ENCODE data around the gene LHX1.
A peak's percentile ranks its signal among the peaks of the same experiment; 100 is the strongest.

Gene LHX1

DNA sequence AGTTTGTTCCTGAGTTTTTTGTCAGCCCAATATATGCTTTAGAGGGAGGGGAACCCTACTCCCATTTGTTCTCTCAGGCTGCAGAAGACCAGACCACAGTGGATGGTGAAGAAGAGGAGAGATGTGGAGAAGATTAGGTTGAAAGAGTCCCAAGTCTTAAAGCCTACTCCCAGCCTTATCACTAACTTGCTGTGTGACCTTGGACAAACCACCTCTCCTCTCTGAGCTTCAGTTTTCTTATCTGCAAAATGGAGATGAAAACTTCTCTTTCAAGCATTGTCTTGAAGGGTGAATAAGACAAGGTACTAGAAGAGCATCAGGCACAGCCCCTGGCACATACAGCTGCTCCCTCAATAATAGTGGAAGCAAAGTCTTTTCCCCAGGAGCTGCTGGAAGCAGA is 15.1 kb upstream of the LHX1 start:
- Histone ChIP-seq H3K27me3 (peaks cover 67% of the 10 kb centered on the region), H3K4me3 (no peak overlapping the region), H4K20me1 (peaks cover 17% of the 10 kb centered on the region; the same call in 1 of the 2 replicates), H3K9ac (no peak overlapping the region), H3K27ac (no peak overlapping the region), H3K4me1 (no peaks in the 10 kb centered on the region), H3K9me3 (no peaks in the 10 kb centered on the region), H3K36me3 (no peaks in the 10 kb centered on the region), H3K4me2 (no peak overlapping the region)
- no peak for TF ChIP-seq Cebpa-rat (IDR thresholded peaks at IDR 0.05)

GRCh38 chr17:36923814-36924221 is 13.5 kb upstream of the LHX1 start:
- Histone ChIP-seq H3K9me3 (no peaks in the 10 kb centered on the region), H3K9ac (no peak overlapping the region), H3K4me1 (peaks cover 14% of the 10 kb centered on the region), H3K4me2 (no peak overlapping the region), H3K36me3 (no peaks in the 10 kb centered on the region), H3K4me3 (no peak overlapping the region), H4K20me1 (peaks cover 17% of the 10 kb centered on the region; the same call in 1 of the 2 replicates), H3K27ac (no peak overlapping the region), H3K27me3 (peaks cover 80% of the 10 kb centered on the region)
- TF ChIP-seq Cebpa-rat (IDR thresholded peaks at IDR 0.05): no peak

- TF ChIP-seq Cebpa-rat (IDR thresholded peaks at IDR 0.05): no peak
- Histone ChIP-seq H3K27ac (no peak overlapping the region), H3K9ac (no peak overlapping the region), H3K9me3 (no peaks in the 10 kb centered on the region), H3K27me3 (peaks cover 80% of the 10 kb centered on the region), H3K4me3 (no peak overlapping the region), H3K4me2 (no peak overlapping the region), H3K36me3 (no peaks in the 10 kb centered on the region), H4K20me1 (peaks cover 21% of the 10 kb centered on the region), H3K4me1 (peaks cover 15% of the 10 kb centered on the region)
Measured at GRCh38 chr17:36926226-36926625, 11.0 kb upstream of the LHX1 start.

DNA sequence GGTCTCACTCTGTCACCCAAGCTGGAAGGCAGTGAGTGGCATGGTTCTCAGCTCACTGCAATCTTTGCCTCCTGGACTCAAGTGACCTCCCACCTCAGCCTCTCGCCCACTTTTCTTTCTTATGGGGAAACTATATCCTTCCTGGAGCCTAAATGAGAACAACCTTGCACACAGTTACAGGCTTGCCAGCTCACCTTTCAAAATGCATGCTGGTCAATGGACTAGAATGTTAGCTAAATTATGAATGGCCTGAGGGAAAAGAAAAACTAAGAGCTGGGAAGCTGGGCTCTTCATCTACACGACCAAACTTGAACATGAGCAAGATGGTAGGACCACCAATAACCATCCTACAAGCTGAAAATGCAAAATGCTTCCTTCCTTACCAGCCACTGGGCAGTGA is 10.6 kb upstream of the LHX1 start:
- Histone ChIP-seq H3K9ac (no peak overlapping the region), H3K9me3 (no peaks in the 10 kb centered on the region), H3K4me2 (no peak overlapping the region), H3K4me3 (no peak overlapping the region), H3K36me3 (no peaks in the 10 kb centered on the region), H4K20me1 (peaks cover 23% of the 10 kb centered on the region), H3K27ac (no peak overlapping the region), H3K4me1 (peaks cover 15% of the 10 kb centered on the region), H3K27me3 (peaks cover 80% of the 10 kb centered on the region)
- no peak for TF ChIP-seq Cebpa-rat (IDR thresholded peaks at IDR 0.05)

GRCh38 chr17:36928471-36929345 is 8.6 kb upstream of the LHX1 start:
- H3K4me1 ChIP-seq: peaks cover 15% of the 10 kb centered on the region
- no peak overlapping the region for H3K4me3 ChIP-seq
- no peak for TF ChIP-seq Cebpa-rat (IDR thresholded peaks at IDR 0.05)
- H4K20me1 ChIP-seq: peaks cover 41% of the 10 kb centered on the region
- peaks cover 81% of the 10 kb centered on the region for H3K27me3 ChIP-seq
- H3K9me3 ChIP-seq: no peaks in the 10 kb centered on the region
- H3K9ac ChIP-seq: no peak overlapping the region
- no peak overlapping the region for H3K27ac ChIP-seq
- H3K4me2 ChIP-seq: peak overlapping the region; percentile 68
- H3K36me3 ChIP-seq: no peaks in the 10 kb centered on the region

- H3K36me3 ChIP-seq: no peaks in the 10 kb centered on the region
- no peak overlapping the region for H3K4me3 ChIP-seq
- peaks cover 54% of the 10 kb centered on the region for H4K20me1 ChIP-seq
- peaks cover 90% of the 10 kb centered on the region for H3K27me3 ChIP-seq
- peaks cover 11% of the 10 kb centered on the region for H3K9me3 ChIP-seq
- no peak for TF ChIP-seq Cebpa-rat (IDR thresholded peaks at IDR 0.05)
- H3K9ac ChIP-seq: no peak overlapping the region
- peaks cover 15% of the 10 kb centered on the region for H3K4me1 ChIP-seq
- no peak overlapping the region for H3K4me2 ChIP-seq
- H3K27ac ChIP-seq: no peak overlapping the region
Measured at GRCh38 chr17:36929851-36930582, 7.3 kb upstream of the LHX1 start.

DNA sequence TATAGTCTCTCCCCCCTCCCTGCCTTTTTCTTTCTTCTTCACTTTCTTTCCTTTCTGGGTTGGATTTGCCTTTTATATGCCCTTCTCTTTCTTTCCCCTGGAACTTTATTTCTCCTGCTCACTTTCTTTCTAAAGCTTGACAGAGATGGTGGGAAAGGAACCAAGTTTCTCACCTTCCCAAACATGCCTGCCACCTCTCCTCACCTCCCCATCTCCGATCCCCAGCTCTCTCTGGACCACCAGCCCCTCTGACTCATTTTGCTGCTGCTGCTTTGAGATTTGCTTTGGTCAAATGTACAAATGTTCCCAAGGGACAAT is 6.7 kb upstream of the LHX1 start:
- Histone ChIP-seq H3K27ac (no peak overlapping the region), H3K27me3 (peaks cover 90% of the 10 kb centered on the region), H3K4me3 (no peak overlapping the region), H3K9ac (no peak overlapping the region), H3K4me2 (no peak overlapping the region), H3K4me1 (peaks cover 15% of the 10 kb centered on the region), H4K20me1 (peaks cover 59% of the 10 kb centered on the region), H3K9me3 (peaks cover 14% of the 10 kb centered on the region), H3K36me3 (no peaks in the 10 kb centered on the region)
- TF ChIP-seq Cebpa-rat (IDR thresholded peaks at IDR 0.05): no peak

DNA sequence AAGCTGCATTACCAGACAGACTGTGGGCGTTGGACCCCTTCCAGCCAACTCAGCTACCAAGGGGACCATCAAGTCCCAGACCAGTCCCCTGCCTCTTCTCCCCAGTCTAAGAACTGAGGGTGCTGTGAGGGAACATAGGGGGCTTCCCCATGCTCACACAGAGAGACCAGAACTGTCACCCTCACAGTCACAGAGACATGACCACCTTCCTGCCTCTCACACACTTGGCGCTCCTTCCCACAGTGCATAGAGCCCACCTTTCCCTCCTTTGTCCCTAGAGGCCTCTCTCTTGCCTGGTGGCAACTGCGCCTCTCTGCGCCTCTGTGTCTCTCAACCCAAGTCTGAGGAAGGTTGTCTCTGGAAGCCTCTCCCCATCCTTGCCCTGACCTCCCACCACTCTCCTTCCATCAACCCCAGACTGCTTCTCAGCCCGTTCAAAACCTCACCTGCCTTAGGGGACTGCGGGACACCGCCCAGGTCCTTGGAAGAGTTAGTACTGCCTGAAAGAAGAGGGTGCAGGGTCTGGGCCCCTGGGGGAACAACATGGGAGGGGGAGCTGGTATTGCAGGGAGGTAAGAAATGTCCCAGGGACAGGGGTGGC is 6.1 kb upstream of the LHX1 start:
- no peak overlapping the region for H3K4me3 ChIP-seq
- H3K27ac ChIP-seq: no peak overlapping the region
- H3K4me1 ChIP-seq: peaks cover 20% of the 10 kb centered on the region
- H3K27me3 ChIP-seq: peaks cover 95% of the 10 kb centered on the region
- no peak overlapping the region for H3K9ac ChIP-seq
- peaks cover 14% of the 10 kb centered on the region for H3K9me3 ChIP-seq
- H3K36me3 ChIP-seq: no peaks in the 10 kb centered on the region
- H3K4me2 ChIP-seq: no peak overlapping the region
- H4K20me1 ChIP-seq: peaks cover 65% of the 10 kb centered on the region
- no peak for TF ChIP-seq Cebpa-rat (IDR thresholded peaks at IDR 0.05)

DNA sequence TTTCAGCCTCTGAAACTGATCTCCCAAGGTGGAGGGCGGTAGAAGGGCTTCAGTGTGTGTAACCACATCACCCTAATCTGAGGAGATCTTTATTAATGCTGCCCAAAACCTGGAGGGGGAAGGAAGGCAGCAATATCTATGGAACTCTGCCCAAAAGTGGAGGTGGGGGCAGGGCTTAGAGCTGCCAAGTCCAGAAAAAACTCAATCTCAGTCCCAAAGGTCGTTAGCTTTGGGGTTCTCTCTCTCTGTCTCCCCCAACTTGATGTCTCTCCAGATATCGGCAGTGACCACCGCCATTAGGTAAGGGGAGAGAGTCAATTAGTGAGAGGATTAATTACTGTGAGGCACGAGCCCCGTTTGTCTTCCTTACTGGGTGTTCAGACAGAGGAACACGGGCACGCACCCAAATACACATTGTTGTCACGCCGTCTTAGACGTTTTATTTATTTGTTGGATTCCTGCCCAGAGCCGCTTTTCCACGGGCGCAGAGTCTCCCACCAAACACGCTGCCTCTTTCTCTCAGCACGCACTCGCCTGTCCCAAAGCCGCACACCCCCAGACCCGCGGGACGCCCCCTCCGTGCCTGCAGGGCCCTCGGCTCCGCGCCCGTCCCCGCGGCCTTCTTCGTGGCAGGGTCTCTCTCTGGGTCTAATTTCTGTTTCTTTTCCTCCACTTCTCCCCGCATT is 5.4 kb upstream of the LHX1 start:
- H3K9ac ChIP-seq: no peak overlapping the region
- H4K20me1 ChIP-seq: peaks cover 72% of the 10 kb centered on the region
- H3K27me3 ChIP-seq: peaks cover 100% of the 10 kb centered on the region
- H3K4me3 ChIP-seq: no peak overlapping the region
- H3K4me1 ChIP-seq: peaks cover 27% of the 10 kb centered on the region
- no peaks in the 10 kb centered on the region for H3K36me3 ChIP-seq
- H3K27ac ChIP-seq: no peak overlapping the region
- H3K4me2 ChIP-seq: no peak overlapping the region
- peaks cover 14% of the 10 kb centered on the region for H3K9me3 ChIP-seq
- no peak for TF ChIP-seq Cebpa-rat (IDR thresholded peaks at IDR 0.05)

All from BLaER1 (cell line).